A673 (cell line): ENCODE data around the gene SOD3. TPM values are rescaled to one million over a fixed set of nuclear protein-coding genes. Genes with fewer than 3 reads are reported as not detected.

ENCODE experiments used
- BruUV-seq: library from RNA; stranded (reverse); fragments of 400-500 nt; replicated peaks from 2 replicates; lab custom pipeline; 2021; lab: Mats Ljungman, UMichigan
- CTCF ChIA-PET: fragments of 300-600 bp; sonication (Branson Sonifier 250); formaldehyde crosslinking; loops from one replicate; lab custom pipeline; 2022; ENCODE audit warnings: antibody characterized with exemption; lab: Charles Lee
- POLR2A ChIA-PET: fragments of 300-600 bp; sonication (Branson Sonifier 250); formaldehyde crosslinking; loops from one replicate; lab custom pipeline; 2022; ENCODE audit warnings: antibody characterized with exemption; ENCODE audit not compliant: low non-redundant PET; lab: Charles Lee
- DNase-seq: peaks from one replicate; pipeline ENCODE4 v3.0.0-alpha.2; 2015; ENCODE audit warnings: low spot score
- H3K27ac ChIP-seq: fragments of 200-600 bp; sonication (generic); 2 replicates; pipeline ENCODE4 v1.5.1; 2016; ENCODE audit warnings: mixed run types, low read depth, mild to moderate bottlenecking, mixed read lengths, antibody characterized with exemption, low read length; ENCODE audit not compliant: poor library complexity, severe bottlenecking
- H3K27me3 ChIP-seq: fragments of 200-600 bp; sonication (generic); replicated peaks from 2 replicates; pipeline ENCODE4 v1.6.1; 2017; ENCODE audit warnings: mixed run types, low read depth, mild to moderate bottlenecking, mixed read lengths, antibody characterized with exemption, low read length; ENCODE audit not compliant: insufficient read depth, poor library complexity
- H3K36me3 ChIP-seq: fragments of 200-600 bp; sonication (generic); 2 replicates; pipeline ENCODE4 v1.6.1; 2016; ENCODE audit warnings: mixed run types, mild to moderate bottlenecking, mixed read lengths, antibody characterized with exemption, low read length; ENCODE audit not compliant: insufficient read depth, poor library complexity, severe bottlenecking
- H3K4me1 ChIP-seq: fragments of 200-600 bp; sonication (generic); 2 replicates; pipeline ENCODE4 v1.6.1; 2017; ENCODE audit warnings: mixed run types, mild to moderate bottlenecking, mixed read lengths, antibody characterized with exemption, low read length; ENCODE audit not compliant: insufficient read depth, poor library complexity, severe bottlenecking
- H3K4me3 ChIP-seq: fragments of 200-600 bp; sonication (generic); 2 replicates; pipeline ENCODE4 v1.5.1; 2016; ENCODE audit warnings: low read depth, mixed run types, mild to moderate bottlenecking, mixed read lengths, low read length; ENCODE audit not compliant: poor library complexity, severe bottlenecking
- H3K9me3 ChIP-seq: fragments of 200-600 bp; sonication (generic); 2 replicates; pipeline ENCODE4 v1.6.1; 2016; ENCODE audit warnings: mixed run types, low read depth, mild to moderate bottlenecking, mixed read lengths, antibody characterized with exemption, low read length; ENCODE audit not compliant: poor library complexity, severe bottlenecking
- CTCF ChIP-seq: fragments of 300-800, 200-600 bp; sonication (generic); conservative IDR thresholded peaks from 2 replicates; pipeline ENCODE4 v1.5.1; 2017; ENCODE audit warnings: low read depth, mild to moderate bottlenecking, antibody characterized with exemption, low read length, moderate library complexity, mixed read lengths
- EZH2 ChIP-seq: fragments of 200-600 bp; sonication (generic); IDR thresholded peaks from 2 replicates; pipeline ENCODE4 v1.6.1; 2017; ENCODE audit warnings: borderline replicate concordance, low read depth, mild to moderate bottlenecking, mixed read lengths, antibody characterized with exemption, low read length; ENCODE audit not compliant: poor library complexity, severe bottlenecking
- intact Hi-C: fragments of 100-400 bp; cut with micrococcal nuclease; formaldehyde crosslinking; loops from one replicate; pipeline ENCODE4 v1.10.0; 2022; ENCODE audit not compliant: unreplicated experiment
- total RNA-seq: library from RNA; stranded (reverse); gene quantifications from 2 replicates; pipeline ENCODE4 v1.2.3, GENCODE V29; 2021

Gene SOD3
- total RNA-seq, 1 experiment from 2014 or later = not detected

DNA sequence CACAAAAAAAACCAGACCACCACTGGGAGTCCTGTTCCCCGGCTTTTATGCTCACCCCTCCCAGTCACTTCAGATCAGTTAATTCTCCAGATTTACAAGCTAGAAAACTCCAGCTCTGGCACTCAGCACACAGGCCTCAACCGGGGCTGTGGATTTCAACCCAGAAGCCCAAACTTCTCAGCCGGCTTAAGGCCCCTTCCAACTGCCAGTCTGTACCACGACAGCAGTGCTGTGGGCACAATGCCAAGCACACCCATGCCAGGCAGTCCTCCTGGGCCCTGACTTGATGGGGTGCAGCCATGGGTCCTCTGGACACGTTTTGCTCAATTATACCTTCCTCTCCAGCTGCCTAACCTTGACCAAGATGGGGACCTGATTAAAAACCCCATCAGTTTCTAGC, 12.2 kb downstream of the SOD3 start:
- no peaks in the 10 kb centered on the region for H3K36me3 ChIP-seq
- H3K27ac ChIP-seq = no peak overlapping the region
- no peak overlapping the region for H3K4me3 ChIP-seq
- ChIA-PET POLR2A (no interaction called here), CTCF (no interaction called here)
- H3K4me1 ChIP-seq = no peaks in the 10 kb centered on the region
- DNase-seq = no peak
- no peaks in the 10 kb centered on the region for H3K9me3 ChIP-seq
- no TSS peak for BruUV-seq
- peaks cover 14% of the 10 kb centered on the region for H3K27me3 ChIP-seq
- TF ChIP-seq EZH2 (no peak), CTCF (no peak)
- intact Hi-C loops = no loop called here

- TF ChIP-seq EZH2 = no peak
- no peak for TF ChIP-seq CTCF
- Histone ChIP-seq H3K9me3 (no peaks in the 10 kb centered on the region), H3K36me3 (no peaks in the 10 kb centered on the region), H3K27ac (no peak overlapping the region), H3K27me3 (peaks cover 7% of the 10 kb centered on the region), H3K4me3 (no peak overlapping the region), H3K4me1 (no peaks in the 10 kb centered on the region)
- intact Hi-C loops = no loop called here
- DNase-seq = no peak
- ChIA-PET CTCF (interaction anchor here (0.6 kb wide), 1 partner anchor 446 kb away, joined by 5 read pairs; no protein-coding TSS in a partner anchor), POLR2A (no interaction called here)
- BruUV-seq = no TSS peak
Measured at GRCh38 chr4:24808261-24808660, 12.9 kb downstream of the SOD3 start.

DNA sequence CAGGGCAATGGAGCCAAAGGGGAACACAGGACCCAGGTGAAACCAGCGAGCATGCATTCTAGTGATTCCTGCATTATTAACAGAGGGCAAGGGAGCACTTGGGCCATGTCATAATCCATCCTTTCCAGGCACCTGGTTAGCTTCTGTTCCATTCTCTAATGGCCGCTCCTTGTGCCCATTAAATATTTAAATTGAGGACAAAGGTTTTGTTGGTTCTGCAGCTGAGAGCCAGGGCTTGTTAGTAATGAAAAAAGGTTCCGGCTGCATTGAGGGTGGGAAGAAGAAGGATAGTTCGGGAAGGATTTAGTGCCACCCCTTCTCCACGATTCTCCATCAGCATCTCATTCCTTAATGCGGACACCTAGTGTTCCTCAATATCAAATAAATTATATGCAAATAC, 13.6 kb downstream of the SOD3 start:
- Histone ChIP-seq H3K4me1 (no peaks in the 10 kb centered on the region), H3K27ac (no peak overlapping the region), H3K36me3 (no peaks in the 10 kb centered on the region), H3K4me3 (no peak overlapping the region), H3K9me3 (no peaks in the 10 kb centered on the region), H3K27me3 (peaks cover 5% of the 10 kb centered on the region)
- ChIA-PET CTCF (interaction anchor here (0.6 kb wide), 1 partner anchor 446 kb away, joined by 5 read pairs; no protein-coding TSS in a partner anchor), POLR2A (no interaction called here)
- no peak for TF ChIP-seq EZH2
- TF ChIP-seq CTCF = no peak
- no TSS peak for BruUV-seq
- intact Hi-C loops = no loop called here
- DNase-seq = no peak
